HG02623 (cell line): ENCODE measurements around the gene REPS2.

ENCODE experiments used
- ATAC-seq: cut with Tn5 transposase; IDR thresholded peaks from one replicate; pipeline ENCODE4 v1.9.1; 2021; ENCODE audit warnings: moderate library complexity; ENCODE audit not compliant: unreplicated experiment

The REPS2 gene

DNA sequence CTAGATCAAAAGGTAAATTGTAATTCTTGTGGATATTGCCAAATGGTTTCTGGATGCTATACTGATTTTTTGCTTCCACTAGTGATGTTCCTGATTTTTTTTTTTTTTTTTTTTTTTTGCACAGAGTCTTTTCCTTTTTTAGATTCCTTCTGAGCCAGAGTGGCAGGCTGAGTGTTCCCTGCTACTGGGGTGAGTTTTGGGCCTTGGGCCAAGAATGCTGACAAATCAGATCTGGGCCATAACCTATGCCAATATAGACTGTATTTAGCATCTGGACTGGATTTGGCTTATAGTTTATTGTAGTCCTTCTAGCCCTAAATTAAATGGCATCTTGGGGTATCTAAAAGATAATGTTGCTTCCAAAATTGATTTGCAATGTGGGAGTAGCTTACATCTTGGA, 52.8 kb downstream of the REPS2 start:
- ATAC-seq = no peak

DNA sequence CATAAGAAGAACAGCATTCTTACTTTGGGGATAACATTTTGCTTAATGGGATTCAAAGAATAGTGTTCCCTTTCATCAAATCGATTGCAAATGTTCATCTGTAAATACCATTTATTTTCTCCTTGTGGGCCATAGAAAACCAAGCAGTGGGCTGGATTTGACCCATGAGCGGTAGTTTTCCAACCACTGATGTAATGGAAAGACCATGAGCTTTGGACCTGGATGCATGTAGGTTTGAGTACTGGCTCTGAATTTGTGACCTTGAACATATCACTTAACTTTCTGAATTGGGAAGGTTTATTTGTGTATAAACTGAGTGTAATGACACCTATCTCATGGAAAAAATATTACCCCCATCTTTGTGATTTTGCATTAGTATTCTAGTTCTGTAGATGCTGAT, 54.3 kb downstream of the REPS2 start:
- no peak for ATAC-seq

DNA sequence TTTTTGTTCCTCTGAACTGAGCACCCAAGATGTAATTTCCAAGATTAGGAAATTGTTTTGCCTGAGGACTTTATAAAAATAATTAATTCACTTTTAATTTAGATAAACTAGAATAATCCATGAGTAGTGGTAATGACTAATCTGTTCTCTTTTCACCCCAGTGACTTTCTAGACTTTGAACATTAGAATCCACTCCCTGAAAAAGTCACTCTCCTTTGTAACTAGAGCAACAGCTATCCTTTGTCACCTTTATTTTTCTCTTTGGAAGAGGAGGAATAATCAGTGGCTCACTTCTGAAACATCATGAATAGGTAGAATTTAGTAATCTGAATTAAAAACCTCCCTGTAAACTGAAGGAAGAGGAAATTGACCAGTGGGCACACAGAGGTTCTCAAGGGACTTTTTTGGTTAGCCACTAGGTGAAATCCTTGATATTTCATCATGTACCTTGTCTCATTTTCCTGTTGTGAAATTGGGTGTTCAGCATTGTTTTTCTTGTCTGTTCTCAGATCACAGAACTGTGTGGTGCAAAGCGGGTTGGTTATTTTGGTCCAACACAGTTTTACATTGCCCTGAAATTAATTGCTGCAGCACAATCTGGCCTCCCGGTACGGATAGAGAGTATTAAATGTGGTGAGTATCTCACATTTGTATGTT, 59.4 kb downstream of the REPS2 start:
- no peak for ATAC-seq

DNA sequence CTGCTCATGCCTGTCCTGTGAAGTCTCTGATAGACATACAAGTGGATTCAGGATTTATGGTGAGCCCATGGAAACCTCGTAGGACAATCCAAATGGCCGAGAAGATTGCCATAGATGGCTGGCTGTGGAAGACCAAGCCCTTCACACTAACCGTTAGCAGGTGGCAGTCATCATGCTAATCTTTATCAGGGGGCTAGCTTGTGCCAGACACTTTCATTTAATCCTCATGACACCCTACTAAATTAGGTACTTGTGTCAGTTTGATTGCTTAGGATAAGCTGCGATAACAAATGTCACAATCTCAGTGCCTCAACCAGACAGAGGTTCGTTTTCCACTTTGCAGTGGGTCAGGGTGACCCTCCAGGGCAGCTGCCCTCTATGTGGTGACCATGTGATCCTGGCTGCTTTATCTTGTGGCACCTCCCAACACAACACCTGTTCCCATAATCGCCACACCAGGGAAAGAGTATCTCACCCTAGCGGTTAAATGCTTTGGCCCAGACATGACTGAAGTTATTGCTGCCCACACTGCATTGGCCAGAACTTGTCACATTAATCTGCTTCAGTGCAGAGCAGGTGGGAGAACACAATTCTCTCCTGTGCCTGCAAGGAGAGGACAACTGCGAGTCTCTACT, 60.8 kb downstream of the REPS2 start:
- no peak for ATAC-seq

DNA sequence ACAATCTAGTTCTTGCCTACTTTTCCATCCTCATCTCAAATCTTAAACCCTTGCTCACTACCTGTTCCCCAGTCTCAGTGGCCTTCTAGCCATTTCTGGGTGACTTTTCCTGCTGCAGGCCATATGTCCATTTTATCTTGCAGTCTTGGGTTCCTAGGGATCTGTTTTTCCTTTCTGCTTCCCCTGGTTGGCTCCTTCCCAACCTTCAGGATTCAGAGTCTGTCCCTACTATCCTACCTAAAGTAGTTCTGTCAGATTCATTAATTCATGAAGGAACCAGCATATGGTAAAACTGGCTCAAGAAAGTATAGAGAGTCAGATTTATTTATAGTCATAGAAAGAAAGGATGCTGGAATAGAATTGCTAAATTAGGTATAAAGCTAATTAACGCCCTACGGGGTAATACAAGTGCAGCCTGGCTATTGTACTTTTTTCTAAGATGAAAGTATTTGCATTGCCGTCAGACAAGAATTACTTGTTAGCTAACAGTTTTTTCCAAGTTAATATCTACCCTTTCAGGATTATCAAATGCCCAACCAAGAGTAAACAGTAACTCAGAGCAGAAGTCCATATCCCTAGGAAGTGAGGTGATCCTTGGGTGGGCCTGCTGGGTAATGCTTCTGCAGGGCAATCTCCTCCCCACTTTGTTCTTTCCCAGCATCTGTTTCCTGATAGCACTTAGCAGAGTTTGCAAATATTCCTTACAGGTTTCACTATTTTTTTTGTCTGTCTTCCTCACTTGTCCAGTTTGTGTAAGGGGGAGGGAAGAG, 63.6 kb downstream of the REPS2 start:
- no peak for ATAC-seq

DNA sequence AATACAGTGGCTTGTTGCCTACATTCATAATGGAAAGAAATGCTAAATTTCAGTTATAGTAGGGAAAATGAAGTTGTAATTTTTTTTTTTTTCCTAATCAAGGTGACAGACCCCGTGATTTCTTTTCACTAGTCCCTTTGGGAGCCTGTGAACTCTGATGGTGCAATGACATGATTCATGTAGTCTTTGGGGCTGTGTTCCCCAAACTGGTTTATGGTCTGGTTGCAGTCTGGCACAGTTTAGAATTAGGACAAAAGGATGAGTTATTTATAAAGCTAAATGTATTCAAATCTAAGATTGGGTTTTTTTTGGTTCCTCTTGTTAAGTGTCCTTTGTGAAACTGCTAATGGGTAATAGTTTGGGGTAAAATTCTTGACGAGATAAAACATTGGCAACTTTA, 66.0 kb downstream of the REPS2 start:
- ATAC-seq = no peak

DNA sequence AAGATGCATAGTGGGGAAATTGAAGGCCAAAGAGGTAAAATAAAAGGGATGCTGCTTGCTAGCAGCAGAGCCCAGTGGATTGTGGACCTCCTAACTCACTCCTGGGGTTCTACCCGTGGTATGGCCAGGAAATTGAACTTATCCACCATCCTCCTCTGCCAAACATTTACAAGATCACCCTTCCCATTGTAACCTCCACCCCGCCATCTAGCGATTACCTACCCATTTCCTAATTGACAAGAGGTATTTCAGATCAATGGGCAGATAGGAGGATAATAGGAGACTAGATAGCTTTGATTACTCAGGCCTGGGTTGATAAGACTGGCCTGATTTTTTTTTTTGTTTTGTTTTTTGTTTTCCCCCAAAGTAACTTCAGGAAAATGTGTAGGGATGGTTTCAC, 67.8 kb downstream of the REPS2 start:
- ATAC-seq = no peak

DNA sequence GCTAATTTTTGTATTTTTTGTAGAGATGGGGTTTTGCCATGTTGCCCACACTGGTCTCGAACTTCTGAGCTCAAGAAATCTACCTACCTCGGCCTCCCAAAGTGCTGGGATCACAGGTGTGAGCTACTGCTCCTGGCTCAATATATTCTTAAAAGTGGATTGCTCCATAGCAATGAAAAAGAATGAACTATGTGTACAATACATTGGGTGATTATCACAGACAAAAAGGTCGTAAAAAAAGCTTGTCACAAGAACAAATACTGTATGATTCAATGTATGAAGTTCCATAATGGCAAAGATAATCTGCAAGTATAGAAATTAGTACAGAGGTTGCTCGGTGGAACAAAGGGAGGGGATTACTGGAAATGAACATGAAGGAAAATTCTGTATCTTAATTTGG, 70.7 kb downstream of the REPS2 start:
- ATAC-seq = no peak

DNA sequence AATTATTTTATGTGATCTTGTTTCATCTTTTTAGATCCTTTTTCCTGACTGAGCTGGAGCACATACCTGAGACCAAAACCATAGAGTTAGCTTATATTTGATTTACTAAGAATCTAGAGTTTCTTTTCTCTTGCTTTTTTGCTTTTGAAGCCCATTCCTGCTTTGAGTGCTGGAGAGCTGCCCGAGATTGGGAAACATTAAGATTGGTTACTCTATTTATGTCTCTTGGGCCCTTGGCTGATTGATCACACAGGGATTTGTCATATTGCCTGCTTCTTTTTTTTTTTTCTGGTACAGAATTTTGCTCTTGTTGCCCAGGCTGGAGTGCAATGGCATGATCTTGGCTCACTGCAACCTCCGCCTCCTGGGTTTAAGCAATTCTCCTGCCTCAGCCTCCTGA, 73.9 kb downstream of the REPS2 start:
- no peak for ATAC-seq

DNA sequence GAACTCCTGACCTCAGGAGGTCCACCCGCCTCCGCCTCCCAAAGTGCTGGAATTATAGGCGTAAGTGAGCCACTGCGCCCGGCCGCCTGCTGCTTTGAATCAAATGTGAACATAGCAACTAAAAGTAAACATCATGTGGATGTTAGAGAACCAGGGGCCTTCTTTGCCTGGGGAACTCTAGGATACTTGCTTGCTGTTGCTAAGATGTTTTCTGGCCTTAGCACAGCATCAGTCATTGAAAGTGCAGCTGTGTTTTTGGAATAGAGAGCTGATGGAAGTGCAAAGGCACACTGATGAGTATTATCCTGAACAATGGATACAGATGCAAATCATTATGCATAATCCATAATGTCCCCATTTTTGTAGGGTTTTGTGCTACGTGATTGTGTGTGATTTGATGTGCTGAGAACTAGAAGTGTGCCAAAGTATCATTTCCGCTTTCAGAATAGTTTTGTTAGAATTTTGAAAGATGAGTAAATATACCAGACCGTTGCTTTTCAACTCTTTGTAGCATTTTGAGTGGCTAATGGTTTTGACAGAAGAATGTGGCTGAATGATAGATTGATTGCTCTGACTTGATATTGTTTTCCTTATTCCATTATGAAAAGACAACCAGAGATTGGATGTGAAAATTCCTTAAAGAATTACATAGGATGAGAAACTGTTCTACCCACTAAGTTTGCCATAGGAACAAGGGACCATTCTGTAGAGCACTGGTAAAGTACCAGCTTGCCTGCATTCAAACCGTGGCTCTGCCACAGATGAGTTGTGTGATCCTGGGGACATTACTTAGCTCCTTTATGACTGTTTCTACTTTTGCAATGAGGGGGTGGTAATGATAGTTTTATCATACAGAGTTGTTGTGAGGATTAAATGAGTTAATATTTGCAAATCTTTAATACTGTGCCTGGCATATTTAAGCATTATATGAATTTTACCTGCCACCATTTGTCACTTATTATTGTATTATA, 74.7 kb downstream of the REPS2 start:
- ATAC-seq = no peak

DNA sequence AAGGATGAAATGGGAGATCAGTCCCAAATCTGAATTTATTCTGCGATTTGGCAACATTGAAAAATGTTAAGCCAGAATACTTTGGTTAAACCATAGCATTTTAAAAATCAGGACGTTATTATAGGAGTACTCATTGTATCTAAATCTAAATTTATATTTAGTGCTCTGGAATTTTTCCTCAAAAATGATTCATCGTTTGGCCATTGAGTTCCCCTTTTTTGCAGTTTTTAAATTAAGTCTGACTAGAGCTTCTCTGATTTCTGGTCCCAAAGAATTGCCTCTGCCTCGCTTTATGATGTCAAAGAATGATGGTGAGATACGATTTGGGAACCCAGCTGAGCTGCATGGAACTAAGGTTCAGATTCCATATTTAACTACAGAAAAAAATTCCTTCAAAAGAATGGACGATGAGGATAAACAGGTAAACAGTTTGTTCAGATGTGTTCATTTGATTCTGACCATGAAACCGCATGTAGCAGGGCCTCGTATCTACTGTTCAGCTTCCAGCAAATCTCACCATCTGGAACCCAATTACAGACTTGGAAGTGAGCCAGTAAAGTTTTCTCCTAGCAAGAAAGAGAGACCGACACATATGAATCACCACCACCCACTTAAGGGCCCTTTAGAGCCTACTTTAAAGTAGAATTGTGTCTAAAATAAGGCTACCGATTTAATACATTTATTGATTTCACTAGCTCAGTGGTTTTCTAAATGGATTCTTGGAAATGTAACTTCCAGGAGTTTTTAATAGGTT, 75.6 kb downstream of the REPS2 start:
- no peak for ATAC-seq

DNA sequence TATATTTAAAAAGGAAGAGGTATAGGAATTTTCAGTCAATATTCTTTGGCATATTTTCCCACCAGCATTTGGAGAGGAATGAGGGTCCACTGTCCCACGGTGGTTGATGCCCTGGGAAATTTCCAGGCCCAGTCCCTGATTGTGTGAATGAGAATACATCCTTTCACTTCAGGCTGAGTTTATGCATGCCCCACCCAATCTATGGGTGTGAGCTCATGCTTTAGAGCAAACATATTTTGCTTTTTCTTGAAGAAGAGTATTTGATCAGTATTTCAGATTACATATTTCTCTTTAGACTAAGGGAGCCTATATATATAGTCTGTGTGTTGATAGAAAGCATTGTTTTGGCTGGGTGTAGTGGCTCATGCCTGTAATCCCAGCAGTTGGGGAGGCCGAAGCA, 77.2 kb downstream of the REPS2 start:
- ATAC-seq = no peak

DNA sequence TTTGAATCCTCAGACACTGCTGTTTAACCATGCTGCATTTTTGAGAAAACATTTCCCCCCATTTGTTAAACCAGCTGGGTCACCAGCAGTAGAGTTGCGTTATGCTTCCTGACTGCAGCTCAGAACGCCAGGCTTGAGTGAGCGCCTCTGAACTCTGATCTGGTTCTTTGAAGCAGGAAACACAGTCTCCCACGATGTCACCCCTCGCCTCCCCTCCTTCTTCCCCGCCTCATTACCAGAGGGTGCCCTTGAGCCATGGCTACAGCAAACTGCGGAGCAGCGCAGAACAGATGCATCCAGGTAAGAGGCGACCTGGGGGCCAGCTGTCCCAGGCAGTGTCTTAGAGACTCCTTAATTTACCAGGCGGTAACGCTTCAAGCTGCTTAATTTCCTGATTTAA, 78.4 kb downstream of the REPS2 start:
- ATAC-seq = no peak

DNA sequence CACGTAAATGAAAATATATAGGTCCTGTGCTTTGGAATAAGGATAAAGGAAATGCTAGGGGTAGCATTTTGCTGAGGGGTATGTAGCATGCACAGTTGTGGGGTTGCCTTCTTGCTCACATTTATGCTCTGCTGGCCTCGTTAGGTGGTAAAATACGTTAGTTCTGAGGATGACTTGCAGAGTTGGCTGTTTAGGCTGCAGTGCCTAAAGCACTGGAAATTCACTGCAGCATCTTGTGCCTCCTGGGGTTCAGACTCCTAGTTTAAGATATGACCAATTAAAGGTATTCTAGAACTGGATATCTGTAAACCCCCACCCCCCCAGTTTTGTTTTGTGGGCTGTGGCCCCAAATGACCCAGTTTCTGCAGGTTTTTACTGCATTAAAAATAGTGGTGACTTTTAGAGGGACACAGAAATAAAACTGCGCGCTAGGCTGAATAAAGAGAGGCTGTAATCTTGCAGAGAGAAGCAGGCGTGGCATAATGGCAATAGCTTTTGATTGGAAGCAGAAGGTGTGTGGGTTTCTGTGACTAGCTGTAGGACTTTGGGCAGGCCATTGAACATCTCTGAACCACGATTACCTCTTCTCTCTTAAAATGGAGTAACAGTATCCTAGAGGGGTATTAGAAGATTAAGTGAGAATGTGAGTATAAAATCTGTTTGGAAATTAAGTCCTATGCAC, 79.3 kb downstream of the REPS2 start:
- no peak for ATAC-seq

DNA sequence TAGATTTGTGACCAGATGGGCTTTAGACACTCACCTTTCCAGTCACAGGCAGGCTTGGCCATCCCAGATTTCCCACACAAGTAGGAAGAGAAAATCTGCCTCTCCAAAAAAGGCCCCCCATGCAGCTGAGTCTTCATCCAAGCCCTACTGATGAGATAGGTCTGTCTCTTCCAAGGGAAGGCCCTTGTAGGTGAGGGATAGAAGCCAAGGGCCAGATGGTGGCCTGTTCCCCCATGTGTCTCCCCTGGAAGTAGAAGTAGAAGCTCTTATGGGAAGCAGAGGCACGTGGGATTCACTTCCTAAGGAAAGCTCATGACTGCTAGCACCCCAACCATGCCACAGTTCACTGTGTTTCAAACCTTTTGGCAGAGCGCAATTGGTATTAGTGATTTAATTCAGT, 81.5 kb downstream of the REPS2 start:
- ATAC-seq = no peak

DNA sequence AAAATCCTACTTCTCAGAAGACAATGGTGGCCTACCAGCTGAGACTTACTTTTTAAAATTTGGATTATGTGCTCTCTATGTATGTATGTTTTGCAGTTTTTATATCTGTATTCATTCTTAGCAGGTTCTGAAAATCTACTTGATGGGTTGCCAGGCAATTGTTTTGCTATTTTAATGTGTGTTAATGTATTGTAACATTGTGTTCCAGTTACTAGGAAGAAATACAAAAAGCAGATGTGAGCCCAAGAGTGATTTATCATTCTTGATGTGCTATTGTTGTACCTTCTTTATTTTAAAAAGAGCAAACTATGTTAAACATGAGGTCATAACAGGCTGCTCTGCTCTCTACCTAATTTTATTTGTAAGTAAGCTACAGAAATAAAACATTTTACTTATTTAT, 81.9 kb downstream of the REPS2 start:
- ATAC-seq = no peak

DNA sequence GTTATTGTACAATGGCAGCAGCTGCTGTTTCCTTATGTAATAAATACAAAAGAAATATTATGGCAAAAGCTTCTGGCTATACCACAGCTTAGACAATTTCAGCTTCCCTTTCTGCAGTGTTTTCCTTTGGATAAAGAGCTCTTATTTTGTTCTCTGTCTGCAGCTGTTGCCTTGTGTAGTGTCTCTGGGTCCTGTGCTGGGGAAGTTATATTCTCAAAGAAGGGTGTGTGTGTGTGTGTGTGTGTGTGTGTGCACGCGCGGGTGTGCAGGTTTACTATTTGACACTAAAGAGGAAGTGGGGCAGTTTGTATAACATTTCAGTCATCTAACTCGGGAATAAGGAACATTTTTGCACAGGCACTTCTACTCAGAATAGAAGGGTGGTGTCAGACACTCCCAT, 83.6 kb downstream of the REPS2 start:
- no peak for ATAC-seq

DNA sequence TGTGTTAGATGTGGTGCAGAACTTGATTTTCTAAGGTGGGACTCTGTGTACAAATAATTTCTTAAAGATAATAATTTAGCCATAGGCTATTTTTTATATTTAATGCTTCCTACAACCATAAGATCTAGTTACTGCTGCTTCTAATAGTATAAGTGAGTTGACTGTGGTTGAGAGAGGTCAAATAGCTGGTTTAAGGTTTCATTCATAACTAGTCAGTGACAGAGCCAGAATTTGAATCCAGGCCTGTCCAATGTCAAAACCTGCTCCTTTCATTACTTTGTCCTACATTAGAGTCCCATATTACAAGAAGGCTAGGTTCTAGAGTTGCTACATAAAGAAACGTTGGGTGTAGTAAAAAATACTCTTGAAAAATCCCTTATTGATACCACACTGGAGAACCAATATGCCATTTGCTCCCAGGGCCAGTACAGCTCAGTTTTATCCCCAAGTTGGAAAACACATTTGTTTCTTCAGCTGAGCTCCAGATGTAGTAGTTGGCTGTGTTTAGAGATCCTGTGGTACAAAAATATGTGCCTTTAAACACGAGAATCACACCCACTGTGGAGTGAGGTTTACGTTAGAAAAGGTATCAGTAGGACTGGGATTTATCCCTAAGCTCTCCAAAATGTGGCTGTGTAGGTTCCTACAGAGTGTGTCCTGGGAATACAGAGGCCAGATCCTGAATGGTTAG, 84.3 kb downstream of the REPS2 start:
- no peak for ATAC-seq

DNA sequence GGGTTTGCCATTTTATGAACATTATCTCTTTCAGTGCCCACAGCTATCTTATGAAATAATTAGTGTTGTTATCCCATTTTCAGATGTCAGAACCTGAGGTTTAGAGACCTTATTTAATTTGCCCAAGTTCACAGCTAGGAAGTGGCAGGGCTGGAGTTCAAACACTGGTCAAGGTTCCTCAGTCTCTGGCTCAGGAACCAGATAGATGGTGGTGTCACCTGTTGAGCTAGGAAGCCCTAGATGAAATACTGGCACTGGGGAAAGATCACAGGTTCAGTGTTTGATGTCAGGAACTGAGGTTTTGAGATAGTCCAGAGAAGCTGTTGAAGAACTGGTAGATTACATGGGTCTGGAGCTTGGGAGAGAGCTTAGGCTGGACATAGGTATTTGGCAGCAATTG, 85.4 kb downstream of the REPS2 start:
- no peak for ATAC-seq
